Stimulated activated CD8-positive, alpha-beta memory T cell treated with anti-CD3 and anti-CD28 coated beads, Interleukin-12 subunit alpha, Interleukin-12 subunit beta, amount 100 ng/mL, for 24 hours (primary cell): Measurements from ENCODE around the gene RALGAPA2.

ENCODE experiments used
- DNase-seq: peaks from one replicate; pipeline ENCODE4 v3.0.0-alpha.2; 2020; ENCODE audit errors: extremely low read depth

Gene RALGAPA2

GRCh38 chr20:20721489-20721888 is 9.0 kb upstream of the RALGAPA2 start:
- no peak for DNase-seq

GRCh38 chr20:20720158-20720557 is 7.7 kb upstream of the RALGAPA2 start:
- DNase-seq, result no peak

GRCh38 chr20:20719411-20719810 is 7.0 kb upstream of the RALGAPA2 start:
- DNase-seq, result no peak

- DNase-seq, result no peak
Observed at GRCh38 chr20:20713244-20713765, 861 bp upstream of the RALGAPA2 start.

GRCh38 chr20:20712004-20712473 is 405 bp downstream of the RALGAPA2 start:
- DNase-seq, result no peak

GRCh38 chr20:20711413-20711812 is 1.0 kb downstream of the RALGAPA2 start:
- no peak for DNase-seq

GRCh38 chr20:20710443-20711315 is 1.8 kb downstream of the RALGAPA2 start:
- no peak for DNase-seq

GRCh38 chr20:20709887-20710286 is 2.6 kb downstream of the RALGAPA2 start:
- DNase-seq, result no peak

GRCh38 chr20:20706285-20706684 is 6.2 kb downstream of the RALGAPA2 start:
- no peak for DNase-seq

GRCh38 chr20:20702330-20703245 is 9.9 kb downstream of the RALGAPA2 start:
- no peak for DNase-seq

- DNase-seq, result no peak
Observed at GRCh38 chr20:20699917-20700316, 12.5 kb downstream of the RALGAPA2 start.

GRCh38 chr20:20699144-20699543 is 13.3 kb downstream of the RALGAPA2 start:
- no peak for DNase-seq

GRCh38 chr20:20697325-20697845 is 15.1 kb downstream of the RALGAPA2 start:
- DNase-seq, result no peak

- no peak for DNase-seq
Observed at GRCh38 chr20:20695250-20695816, 17.1 kb downstream of the RALGAPA2 start.

GRCh38 chr20:20694591-20694990 is 17.9 kb downstream of the RALGAPA2 start:
- DNase-seq, result no peak

- no peak for DNase-seq
Observed at GRCh38 chr20:20692587-20692986, 19.9 kb downstream of the RALGAPA2 start.

GRCh38 chr20:20691477-20692235 is 20.8 kb downstream of the RALGAPA2 start:
- DNase-seq, result no peak

- DNase-seq, result no peak
Observed at GRCh38 chr20:20690676-20691476, 21.6 kb downstream of the RALGAPA2 start.

GRCh38 chr20:20687319-20687718 is 25.1 kb downstream of the RALGAPA2 start:
- DNase-seq, result no peak

- DNase-seq, result no peak
Observed at GRCh38 chr20:20685635-20686034, 26.8 kb downstream of the RALGAPA2 start.
